Hematopoietic multipotent progenitor cell treated with erythropoietin and hydrocortisone succinate and interleukin-3 and kit ligand, for 17 days (in vitro differentiated cells): ENCODE results near the gene KCNJ1.

Experiments used
- DNase-seq: peaks from one replicate; pipeline ENCODE4 v3.0.0-alpha.2; 2015; ENCODE audit warnings: low spot score

Gene KCNJ1

GRCh38 chr11:128882451-128882850, 15.4 kb upstream of the KCNJ1 start:
- no peak for DNase-seq

- DNase-seq, result no peak
Observed at GRCh38 chr11:128881221-128881620, 14.1 kb upstream of the KCNJ1 start.

- DNase-seq, result no peak
Observed at GRCh38 chr11:128879817-128880216, 12.7 kb upstream of the KCNJ1 start.

- DNase-seq, result no peak
Observed at GRCh38 chr11:128878455-128878854, 11.4 kb upstream of the KCNJ1 start.

- DNase-seq, result no peak
Observed at GRCh38 chr11:128877726-128878125, 10.6 kb upstream of the KCNJ1 start.

- no peak for DNase-seq
Observed at GRCh38 chr11:128876133-128876650, 9.1 kb upstream of the KCNJ1 start.

GRCh38 chr11:128874427-128874826, 7.3 kb upstream of the KCNJ1 start:
- no peak for DNase-seq

- no peak for DNase-seq
Observed at GRCh38 chr11:128872594-128872993, 5.5 kb upstream of the KCNJ1 start.

GRCh38 chr11:128872094-128872493, 5.0 kb upstream of the KCNJ1 start:
- no peak for DNase-seq

- no peak for DNase-seq
Observed at GRCh38 chr11:128871168-128871610, 4.1 kb upstream of the KCNJ1 start.

- no peak for DNase-seq
Observed at GRCh38 chr11:128868841-128869671, 2.0 kb upstream of the KCNJ1 start.

GRCh38 chr11:128865490-128865889, 1.6 kb downstream of the KCNJ1 start:
- DNase-seq, result no peak

- DNase-seq, result no peak
Observed at GRCh38 chr11:128862908-128863660, 4.0 kb downstream of the KCNJ1 start.

GRCh38 chr11:128862406-128862805, 4.7 kb downstream of the KCNJ1 start:
- no peak for DNase-seq

- no peak for DNase-seq
Observed at GRCh38 chr11:128860571-128861361, 6.3 kb downstream of the KCNJ1 start.

GRCh38 chr11:128859563-128860441, 7.3 kb downstream of the KCNJ1 start:
- DNase-seq, result peak; percentile 45

- no peak for DNase-seq
Observed at GRCh38 chr11:128857341-128857740, 9.8 kb downstream of the KCNJ1 start.

- no peak for DNase-seq
Observed at GRCh38 chr11:128856241-128856640, 10.9 kb downstream of the KCNJ1 start.

GRCh38 chr11:128854841-128855240, 12.3 kb downstream of the KCNJ1 start:
- DNase-seq, result no peak

GRCh38 chr11:128853559-128853958, 13.5 kb downstream of the KCNJ1 start:
- DNase-seq, result no peak

- DNase-seq, result no peak
Observed at GRCh38 chr11:128852327-128853023, 14.6 kb downstream of the KCNJ1 start.
